HG03060 (cell line): Measurements from ENCODE around the gene FBXL17.
A peak's percentile ranks its signal among the peaks of the same experiment; 100 is the strongest.

Experiments
- ATAC-seq: cut with Tn5 transposase; IDR thresholded peaks from one replicate; pipeline ENCODE4 v1.9.1; 2021; ENCODE audit warnings: low read depth, moderate number of reproducible peaks; ENCODE audit not compliant: unreplicated experiment

FBXL17 gene

DNA sequence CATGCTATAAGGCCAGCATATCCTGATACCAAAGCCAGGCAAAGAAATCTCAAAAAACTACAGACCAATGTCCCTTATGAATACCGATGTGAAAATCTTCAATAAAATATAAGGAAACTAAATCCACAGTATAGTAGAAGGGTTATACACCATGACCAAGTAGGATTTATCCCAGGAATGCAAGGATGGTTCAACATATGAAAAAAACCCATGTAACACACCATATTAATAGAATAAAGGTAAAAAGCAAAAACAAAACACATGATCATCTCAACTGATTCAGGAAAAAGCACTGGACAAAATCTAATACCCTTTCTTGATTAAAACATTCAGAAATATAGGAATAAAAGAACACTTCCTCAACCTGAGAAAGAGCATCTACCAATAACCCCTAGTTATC lies 6.1 kb downstream of the FBXL17 start:
- ATAC-seq, result no peak

DNA sequence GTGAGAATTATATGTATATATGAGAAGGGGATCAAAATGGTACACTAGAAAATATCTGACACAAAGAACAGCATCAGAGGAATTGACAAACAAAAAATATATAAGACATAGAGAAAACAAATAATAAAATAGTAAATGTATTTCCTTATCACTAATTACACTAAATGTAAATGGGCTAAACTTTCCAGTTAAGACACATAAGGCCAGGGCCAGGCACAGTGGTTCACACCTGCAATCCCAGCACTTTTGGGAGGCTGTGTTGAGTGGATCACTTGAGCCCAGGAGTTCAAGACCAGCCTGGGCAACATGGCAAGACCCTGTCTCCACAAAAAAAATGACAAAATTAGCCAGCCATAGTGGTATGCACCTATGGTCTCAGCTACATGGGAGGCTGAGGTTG lies 8.5 kb downstream of the FBXL17 start:
- ATAC-seq, result no peak

DNA sequence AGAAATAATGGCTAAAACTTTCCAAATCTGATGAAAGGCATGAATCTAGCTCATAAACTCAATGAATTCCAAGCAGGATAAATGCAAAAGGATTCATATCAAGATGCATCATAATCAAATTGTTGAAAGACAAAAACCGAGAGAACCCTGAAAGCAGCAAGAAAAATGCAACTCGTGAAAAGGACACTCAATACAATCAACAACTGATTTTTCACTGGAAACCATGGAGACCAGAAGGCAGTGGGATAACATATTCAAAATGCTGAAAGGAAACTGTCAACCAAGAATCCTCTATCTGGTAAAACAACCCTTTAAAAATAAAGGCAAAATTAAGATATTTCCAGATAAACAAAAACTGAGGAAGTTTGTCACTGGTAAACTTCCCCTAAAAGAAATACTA lies 9.5 kb downstream of the FBXL17 start:
- ATAC-seq, result no peak

DNA sequence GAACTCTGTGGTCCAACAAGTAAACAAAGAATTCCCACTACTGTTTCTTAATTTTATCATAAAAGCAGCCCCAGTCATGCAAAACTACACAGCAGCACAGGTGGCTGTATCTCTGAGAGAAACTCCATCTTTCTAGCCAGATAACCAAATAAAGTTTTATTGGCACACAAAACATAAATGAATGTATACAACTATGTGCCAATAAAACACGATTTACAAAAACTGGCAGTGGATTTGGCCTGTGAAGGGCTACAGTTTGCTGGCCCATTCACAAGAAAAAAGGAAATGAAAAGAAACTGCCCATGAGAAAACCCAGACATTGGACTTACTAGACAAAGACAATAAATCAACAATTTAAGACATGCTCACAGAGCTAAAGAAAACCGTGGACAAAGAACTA lies 10.6 kb downstream of the FBXL17 start:
- ATAC-seq, result no peak

DNA sequence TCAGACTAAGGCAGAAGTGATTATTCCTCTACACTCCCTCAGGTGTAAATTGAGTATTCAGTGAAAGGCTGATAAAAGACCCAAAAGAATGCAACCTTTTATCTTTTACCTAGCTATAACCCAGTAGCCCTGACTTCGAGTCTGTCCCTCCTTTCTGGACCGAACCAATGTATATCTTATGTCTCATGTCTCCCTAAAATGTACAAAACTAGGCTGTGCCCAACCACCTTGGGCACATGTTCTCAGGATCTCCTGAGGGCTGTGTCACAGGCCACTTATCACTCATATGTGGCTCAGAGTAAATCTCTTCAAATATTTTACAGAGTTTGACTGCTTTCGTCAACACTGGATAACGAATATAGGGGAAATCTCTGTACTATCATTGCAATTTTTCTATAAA lies 12.7 kb downstream of the FBXL17 start:
- no peak for ATAC-seq

DNA sequence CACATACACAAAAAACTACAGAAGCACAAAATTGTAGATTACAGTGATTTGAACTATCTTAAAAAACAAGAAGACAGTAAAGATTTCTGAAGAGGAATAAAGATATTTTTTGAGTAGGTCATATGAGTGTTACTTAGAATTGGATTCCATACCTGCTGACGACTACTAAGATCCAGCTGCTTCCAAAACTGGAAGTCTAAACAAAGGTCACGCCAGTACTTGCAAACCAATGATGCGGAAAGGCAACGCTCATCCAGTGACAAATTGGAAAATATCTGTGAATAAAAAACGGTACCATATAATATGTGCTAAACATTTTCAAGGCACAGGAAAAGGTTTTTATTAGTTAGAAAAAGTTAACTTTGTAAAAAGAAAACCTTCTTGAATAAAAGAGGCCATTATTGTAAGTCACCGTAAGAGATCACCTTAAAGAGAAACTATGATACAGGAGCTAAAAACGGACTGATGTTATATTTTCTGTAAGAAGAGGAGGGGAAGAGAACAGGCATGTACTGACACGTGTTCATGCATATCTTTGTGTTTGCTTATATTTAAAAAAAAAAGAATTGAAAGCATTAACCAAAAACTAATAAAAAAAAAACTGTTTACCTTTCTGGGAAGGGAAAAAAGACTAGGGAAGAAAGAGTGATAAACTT lies 14.1 kb downstream of the FBXL17 start:
- no peak for ATAC-seq

DNA sequence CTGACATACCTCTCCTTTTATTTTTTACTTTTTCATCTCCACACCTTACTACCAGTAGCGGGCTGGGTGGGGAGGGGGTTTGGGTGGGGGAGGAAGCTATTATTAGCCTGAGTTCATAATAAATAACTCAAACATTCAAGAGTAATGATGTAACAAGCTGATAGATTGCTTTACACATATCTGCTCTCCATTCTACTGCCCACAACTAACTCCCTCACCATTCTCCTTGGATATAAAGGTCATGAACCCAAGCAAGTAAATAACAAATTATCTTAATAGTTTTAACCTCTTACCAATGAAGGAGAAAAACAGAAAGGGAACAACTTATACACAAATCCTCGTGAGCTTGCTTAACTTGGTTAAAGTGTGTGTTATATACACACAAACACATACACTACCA lies 15.4 kb downstream of the FBXL17 start:
- no peak for ATAC-seq

DNA sequence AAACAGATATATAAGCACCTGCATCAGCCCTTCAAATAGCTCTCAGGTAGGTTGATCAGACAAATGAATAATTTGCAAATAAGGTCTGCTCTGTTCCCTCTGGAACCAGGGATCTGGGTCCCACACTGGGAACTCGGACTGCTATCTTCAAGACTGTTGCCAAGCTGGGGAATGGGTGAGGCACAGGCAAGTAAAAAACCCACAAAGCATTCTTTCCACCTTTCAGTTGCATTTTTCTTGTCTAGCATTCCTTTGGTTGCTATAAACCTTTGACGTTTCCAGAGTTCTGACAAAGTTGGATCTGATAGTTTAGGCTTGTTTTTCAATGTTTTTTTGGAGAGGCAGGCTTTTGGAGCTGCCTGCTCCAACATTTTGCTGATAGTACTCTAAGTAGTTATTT lies 20.1 kb downstream of the FBXL17 start:
- ATAC-seq, result no peak

DNA sequence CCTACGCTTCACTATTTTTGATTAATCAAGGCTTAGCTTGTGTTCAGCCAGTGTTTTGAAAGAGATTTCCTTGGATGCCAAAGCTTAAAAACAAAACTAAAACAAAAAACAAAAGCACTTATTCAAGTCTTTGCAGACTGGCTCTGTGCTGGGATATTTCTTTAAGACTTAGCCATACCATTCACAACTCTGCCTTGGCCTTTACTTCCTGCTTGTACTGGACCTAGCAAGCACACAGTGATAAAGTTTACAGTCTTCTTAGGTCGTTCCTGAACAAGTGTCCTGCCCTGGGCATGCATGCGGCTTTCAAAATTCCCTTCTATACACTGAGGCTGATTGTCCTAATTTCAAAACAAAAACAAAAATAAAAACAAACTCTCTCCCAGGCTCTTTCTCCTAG lies 20.7 kb downstream of the FBXL17 start:
- no peak for ATAC-seq

DNA sequence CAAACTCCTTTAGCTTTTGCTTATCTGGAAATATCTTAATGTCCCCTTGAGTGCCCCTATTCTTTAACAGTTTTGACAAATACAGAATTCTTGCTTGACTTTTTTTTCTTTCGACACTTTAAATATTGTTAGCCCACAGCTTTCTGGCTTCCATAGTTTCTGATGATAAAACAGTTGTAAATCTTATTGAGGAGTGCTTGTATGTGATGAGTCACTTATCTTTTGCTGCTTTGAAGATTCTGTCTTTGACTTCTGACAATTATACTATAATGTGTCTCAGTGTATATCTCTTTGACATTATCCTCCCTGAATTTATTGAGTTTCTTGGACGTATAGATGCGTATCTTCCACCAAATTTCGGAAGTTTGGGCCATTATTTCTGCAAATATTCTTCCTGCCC lies 21.6 kb downstream of the FBXL17 start:
- no peak for ATAC-seq

DNA sequence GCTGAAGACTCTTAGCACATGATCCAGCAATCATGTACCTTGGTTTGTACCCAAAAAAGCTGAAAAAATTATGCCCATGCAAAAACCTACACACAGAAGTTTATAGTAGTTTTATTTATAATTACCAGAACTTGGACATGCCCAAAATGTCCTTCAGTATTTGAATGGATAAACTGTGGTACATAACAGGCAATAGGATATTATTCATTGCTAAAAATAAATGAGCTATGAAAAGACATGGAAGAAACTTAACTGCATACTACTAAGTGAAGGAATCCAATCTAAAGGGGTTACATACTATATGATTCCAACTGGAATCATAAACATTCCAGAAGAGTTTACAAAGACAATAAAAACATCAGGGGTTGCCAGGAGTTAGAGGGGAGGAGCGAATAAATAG lies 25.6 kb downstream of the FBXL17 start:
- ATAC-seq, result no peak

DNA sequence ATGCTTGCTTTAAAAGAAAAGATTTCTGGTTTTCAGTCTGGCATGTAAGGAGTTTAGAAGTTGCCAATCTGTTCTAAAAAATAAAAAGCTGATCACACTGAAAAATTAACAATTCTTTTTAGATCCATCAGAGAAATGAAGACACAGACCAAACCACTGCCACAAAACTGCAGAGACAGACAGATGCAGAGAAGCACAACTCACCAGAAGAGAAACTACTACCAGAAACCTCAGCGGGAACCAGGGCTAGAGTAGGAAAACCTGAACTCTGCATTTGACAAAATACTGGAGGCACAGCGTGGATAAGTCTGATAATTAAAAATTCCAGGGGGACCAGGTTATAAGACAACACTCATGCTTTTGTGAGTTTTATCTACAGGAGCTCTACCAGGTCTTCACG lies 28.8 kb downstream of the FBXL17 start:
- no peak for ATAC-seq

DNA sequence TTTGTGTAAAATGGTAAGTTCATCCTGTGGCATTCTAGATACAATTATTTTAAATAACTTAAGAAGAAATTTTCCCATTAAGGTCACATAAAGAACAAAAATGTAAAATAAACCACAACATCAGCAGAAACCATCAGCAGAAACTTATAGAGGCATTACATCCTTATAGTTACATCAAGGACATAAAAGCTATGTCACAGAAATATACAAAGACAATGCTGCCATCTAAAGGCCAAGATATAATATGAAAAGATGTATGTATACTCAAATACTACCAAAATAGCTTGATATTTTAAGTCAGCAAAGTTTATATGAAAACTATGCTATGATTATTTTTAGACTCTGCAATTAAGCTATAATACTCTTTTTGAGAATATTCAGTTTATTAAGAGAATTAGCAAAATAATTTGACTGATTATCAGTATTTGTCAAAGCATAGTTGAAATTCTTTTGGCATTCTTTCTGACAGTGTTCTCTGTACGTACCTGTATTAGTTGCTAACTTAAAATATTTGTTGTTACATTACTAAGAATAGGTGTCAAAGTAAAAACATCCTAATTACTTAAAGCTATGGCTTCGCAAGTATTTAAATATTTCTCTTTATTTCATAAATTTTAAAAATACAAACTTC lies 36.2 kb downstream of the FBXL17 start:
- ATAC-seq, result peak; percentile 58

DNA sequence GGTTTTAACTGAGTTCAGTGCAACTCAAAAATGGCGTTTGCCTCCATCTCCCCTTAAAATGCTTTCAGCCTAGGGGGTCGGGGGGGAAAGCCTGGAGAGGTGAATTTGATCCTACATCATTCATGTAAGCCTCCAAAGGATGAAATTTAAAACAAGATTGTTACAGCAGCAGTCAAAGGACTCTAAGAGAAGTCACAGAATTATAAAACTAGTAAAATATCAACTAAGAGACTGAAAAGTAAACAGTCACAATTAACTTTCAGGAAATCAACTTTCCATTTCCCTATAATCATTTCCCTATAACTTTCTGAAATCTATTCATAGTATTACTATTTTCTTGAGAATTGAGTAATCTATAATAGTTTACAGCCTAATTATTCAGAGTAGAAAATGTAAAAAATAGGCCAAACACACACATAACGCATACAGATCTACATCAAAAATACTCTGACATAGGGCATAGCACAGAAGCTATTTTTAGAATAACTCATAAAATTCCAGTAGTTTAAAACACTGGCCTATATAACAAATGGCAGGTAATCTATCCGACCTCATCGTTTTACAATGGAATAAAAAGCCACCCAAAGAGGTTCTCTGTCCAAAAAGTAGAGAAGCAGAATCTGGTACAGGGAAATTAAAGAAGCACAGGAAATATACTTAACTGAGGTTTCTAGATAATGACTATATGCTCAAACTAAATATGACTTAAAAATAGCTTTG lies 37.6 kb downstream of the FBXL17 start:
- no peak for ATAC-seq

DNA sequence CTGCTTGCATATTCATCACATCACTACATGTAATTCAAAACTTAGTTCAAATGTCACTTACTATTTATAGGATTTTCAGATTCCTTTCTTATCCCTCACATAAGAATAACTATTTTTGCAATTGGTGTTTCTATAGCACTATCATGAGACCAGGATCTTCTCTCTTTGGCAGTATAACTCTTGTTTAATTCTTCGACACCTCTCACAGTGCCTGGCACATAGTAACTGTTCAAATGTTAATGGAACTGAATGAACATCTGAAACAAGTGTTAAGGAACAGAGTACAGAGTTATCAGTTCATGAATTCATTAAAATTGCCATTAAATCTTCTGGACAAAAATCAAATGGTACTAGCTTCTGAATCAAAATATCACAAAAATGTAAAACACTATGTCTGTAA lies 40.0 kb downstream of the FBXL17 start:
- ATAC-seq, result no peak

DNA sequence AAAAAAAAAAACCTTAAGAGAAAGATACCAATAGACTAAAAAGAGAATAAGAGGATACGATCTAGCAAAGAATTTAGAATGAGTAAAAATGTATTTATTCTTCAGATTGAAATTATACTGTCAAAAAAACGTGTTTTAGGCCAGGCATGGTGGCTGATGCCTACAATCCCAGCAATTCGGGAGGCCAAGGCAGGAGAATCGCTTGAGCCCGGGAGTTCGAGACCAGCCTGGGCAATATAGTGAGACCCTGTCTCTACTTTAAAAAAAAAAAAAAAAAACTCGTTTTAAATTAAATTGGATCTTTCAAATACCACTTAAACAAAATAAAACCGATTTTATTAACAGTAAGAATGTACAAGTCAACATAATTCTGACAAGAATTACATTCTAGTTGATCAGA lies 41.8 kb downstream of the FBXL17 start:
- no peak for ATAC-seq

DNA sequence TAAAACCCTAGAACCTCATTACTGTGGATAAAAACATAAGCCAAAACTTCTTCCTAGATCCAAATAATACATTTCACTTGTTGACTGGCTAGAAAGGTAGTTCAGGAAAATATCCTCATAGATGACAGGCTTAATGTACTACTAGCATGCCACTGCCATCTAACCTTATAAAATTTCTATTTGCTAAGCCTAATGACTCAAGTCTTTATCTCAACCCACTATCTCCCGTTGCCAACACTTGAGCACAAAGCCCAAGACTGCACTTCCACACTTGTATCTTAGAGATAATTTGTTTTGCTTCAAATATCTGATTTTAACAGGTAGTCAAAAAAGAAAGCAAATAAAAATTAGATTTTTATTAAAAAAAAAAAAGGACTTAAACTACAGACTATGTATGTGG lies 42.7 kb downstream of the FBXL17 start:
- no peak for ATAC-seq

DNA sequence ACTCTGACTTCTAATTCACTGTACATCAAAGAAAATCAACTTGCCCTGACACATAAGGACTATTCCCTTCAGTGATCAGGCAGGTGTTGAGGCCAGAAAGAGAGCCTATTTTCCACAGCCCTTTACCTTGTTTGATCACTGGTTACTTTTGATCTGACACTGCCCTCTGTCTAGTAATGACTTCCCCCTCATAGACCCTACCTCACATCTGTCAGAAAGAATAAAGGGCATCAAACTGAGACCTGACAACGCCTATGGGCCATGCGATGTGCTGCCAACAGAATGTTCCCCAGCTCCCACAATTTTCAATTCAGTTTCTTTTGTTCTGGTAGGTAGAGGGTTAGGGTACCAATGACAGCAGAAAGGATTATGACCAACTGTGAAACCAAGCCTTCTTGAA lies 47.7 kb downstream of the FBXL17 start:
- no peak for ATAC-seq

DNA sequence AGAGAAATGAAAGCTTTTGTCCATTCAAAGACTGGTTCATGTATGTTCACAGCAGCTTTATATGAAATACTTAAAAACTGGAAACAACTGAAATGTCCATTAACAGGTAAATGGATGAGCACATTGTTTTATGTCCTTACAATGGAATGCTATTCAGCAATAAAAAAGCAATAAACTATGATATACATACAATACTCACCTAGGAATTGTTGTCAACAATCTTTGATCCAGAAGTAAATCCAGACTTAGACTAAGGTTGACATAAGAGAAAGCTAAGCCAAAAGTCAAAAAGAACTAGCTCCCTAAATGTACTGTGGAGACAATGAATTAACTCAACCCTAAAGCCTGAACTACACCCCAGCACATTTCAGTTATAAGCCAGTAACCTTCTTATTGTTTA lies 54.9 kb downstream of the FBXL17 start:
- no peak for ATAC-seq

DNA sequence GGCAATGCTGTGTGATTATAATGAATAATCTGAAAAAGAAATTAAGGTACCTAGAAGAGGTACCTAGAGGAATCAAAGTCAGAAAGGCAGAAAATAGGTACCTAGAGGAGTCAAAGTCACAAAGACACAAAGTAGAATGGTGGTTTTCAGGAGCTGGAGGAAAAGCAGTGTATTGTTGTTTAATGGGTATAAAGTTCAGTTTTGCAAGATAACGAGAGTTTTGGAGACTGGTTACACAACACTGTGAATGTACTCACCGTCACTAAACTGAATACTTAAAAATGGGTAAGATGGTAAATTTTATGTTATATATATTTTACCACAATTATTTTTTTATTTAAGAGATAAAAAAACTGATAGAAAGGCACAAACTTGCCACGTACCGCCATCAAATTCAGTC lies 57.0 kb downstream of the FBXL17 start:
- ATAC-seq, result no peak

DNA sequence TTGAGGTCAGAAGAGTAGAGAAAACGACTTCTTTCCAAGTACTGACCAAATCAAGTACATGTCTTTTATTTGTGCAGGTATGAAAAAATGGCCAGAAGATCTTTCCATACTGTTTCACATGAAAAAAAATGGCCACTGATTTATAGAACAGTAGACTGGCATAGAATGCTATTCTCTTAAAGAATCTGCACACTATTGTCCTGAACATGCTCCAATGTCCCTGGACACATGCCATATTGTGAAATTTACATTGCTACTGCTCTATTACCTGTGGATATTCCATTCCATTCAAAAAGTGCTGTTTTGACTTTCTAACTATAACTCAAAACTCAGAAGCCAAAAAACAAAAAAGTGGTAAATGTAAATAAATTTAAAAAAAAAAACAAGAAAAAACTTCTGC lies 60.6 kb downstream of the FBXL17 start:
- no peak for ATAC-seq

DNA sequence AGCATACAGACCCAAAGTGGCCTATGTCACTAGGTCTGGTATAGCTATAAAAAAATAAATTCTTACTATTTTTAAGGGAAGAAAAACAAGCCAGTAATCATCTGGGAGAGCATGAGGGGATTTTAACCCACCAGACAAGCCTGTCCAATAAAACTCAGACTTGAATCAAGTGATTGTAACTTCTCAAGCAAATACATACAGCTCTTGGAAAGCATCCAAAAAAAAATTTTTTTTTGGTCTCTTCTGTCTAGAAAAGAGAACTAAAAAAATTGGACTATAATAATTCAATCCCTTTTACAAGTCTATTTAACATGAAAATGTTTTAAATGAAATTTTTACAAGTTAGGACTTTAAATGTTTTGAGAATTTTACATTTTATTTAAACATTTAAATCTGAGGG lies 61.7 kb downstream of the FBXL17 start:
- ATAC-seq, result no peak
